GM19035 (cell line): ENCODE data around the gene RAD51B.
"Not testable (repeated sequence)": the region's sequence is repeated elsewhere in the genome, so short reads cannot be mapped to it uniquely, and the experiment has no call there.

Experiments
- ATAC-seq: cut with Tn5 transposase; IDR thresholded peaks from one replicate; pipeline ENCODE4 v1.9.1; 2021; ENCODE audit not compliant: unreplicated experiment

RAD51B gene

GRCh38 chr14:68195126-68195525 is 375.5 kb downstream of the RAD51B start:
- ATAC-seq, result no peak

GRCh38 chr14:68198713-68199495 is 379.3 kb downstream of the RAD51B start:
- no peak for ATAC-seq

- ATAC-seq, result no peak
Observed at GRCh38 chr14:68199554-68200151, 380.1 kb downstream of the RAD51B start.

GRCh38 chr14:68203871-68204270 is 384.3 kb downstream of the RAD51B start:
- ATAC-seq, result no peak

- no peak for ATAC-seq
Observed at GRCh38 chr14:68208218-68208617, 388.6 kb downstream of the RAD51B start.

- no peak for ATAC-seq
Observed at GRCh38 chr14:68208626-68209317, 389.2 kb downstream of the RAD51B start.

GRCh38 chr14:68210729-68211299 is 391.2 kb downstream of the RAD51B start:
- ATAC-seq, result peak; percentile 90

GRCh38 chr14:68211421-68211820 is 391.8 kb downstream of the RAD51B start:
- ATAC-seq, result no peak

GRCh38 chr14:68211886-68212285 is 392.3 kb downstream of the RAD51B start:
- ATAC-seq, result no peak

GRCh38 chr14:68212361-68212760 is 392.8 kb downstream of the RAD51B start:
- no peak for ATAC-seq

- no peak for ATAC-seq
Observed at GRCh38 chr14:68214431-68214830, 394.9 kb downstream of the RAD51B start.

- ATAC-seq, result no peak
Observed at GRCh38 chr14:68215629-68216028, 396.1 kb downstream of the RAD51B start.

GRCh38 chr14:68216079-68216478 is 396.5 kb downstream of the RAD51B start:
- no peak for ATAC-seq

- no peak for ATAC-seq
Observed at GRCh38 chr14:68216957-68217356, 397.4 kb downstream of the RAD51B start.

GRCh38 chr14:68217791-68218340 is 398.3 kb downstream of the RAD51B start:
- no peak for ATAC-seq

- no peak for ATAC-seq
Observed at GRCh38 chr14:68219407-68219806, 399.8 kb downstream of the RAD51B start.

- not testable (repeated sequence) for ATAC-seq
Observed at GRCh38 chr14:68221046-68221445, 401.5 kb downstream of the RAD51B start.

GRCh38 chr14:68222154-68222553 is 402.6 kb downstream of the RAD51B start:
- ATAC-seq, result no peak

- ATAC-seq, result no peak
Observed at GRCh38 chr14:68222726-68223125, 403.1 kb downstream of the RAD51B start.

- ATAC-seq, result no peak
Observed at GRCh38 chr14:68223631-68224030, 404.1 kb downstream of the RAD51B start.

GRCh38 chr14:68225321-68225720 is 405.7 kb downstream of the RAD51B start:
- ATAC-seq, result no peak
